Left lung (tissue), 10 donors: Measurements from ENCODE around the gene B4GALT1. TPM values are rescaled to one million over a fixed set of nuclear protein-coding genes. Genes with fewer than 3 reads are reported as not detected.
A peak's percentile ranks its signal among the peaks of the same experiment; 100 is the strongest.

Experiments used
- ATAC-seq: fragments of 200-7000 bp; cut with Tn5 transposase; one replicate; pipeline ENCODE4 v1.9.1; 2020; ENCODE audit warnings: moderate library complexity
- DNase-seq, 4 donors: peaks; one replicate each; pipeline ENCODE4 v3.0.0-alpha.2; 2013 to 2020
- H3K27ac ChIP-seq, 2 donors: fragments of 200-600 bp; sonication (generic) in 1 of 2; one replicate each; pipeline versions ENCODE4 v1.5.0 to v1.8.0; 2020 to 2021
- H3K27me3 ChIP-seq, 2 donors: fragments of 200-600 bp; sonication (generic) in 1 of 2; one replicate each; pipeline versions ENCODE4 v1.5.0 to v1.8.0; 2020 to 2021
- H3K36me3 ChIP-seq, 2 donors: fragments of 200-600 bp; sonication (generic) in 1 of 2; one replicate each; pipeline versions ENCODE4 v1.5.0 to v1.8.0; 2020 to 2021
- H3K4me1 ChIP-seq, 2 donors: fragments of 200-600 bp; one replicate each; pipeline ENCODE4 v1.8.0; 2021
- H3K4me3 ChIP-seq, 2 donors: fragments of 200-600 bp; sonication (generic) in 1 of 2; one replicate each; pipeline versions ENCODE4 v1.5.0 to v1.8.0; 2020 to 2021; ENCODE audit warnings: mild to moderate bottlenecking in 1 of 2
- H3K9me3 ChIP-seq, 2 donors: fragments of 200-600 bp; sonication (generic) in 1 of 2; one replicate each; pipeline versions ENCODE4 v1.5.0 to v1.8.0; 2020 to 2021
- intact Hi-C, 2 donors: fragments of 100-400 bp; cut with DNase I; formaldehyde crosslinking; loops; one replicate each; pipeline versions ENCODE4 v1.11.2 to v1.14.2; 2022
- polyA plus RNA-seq, 6 donors: library from polyadenylated mRNA; unstranded; fragments of 120-200 nt; gene quantifications; one replicate each; pipeline ENCODE4 v1.2.1, GENCODE V29; 2013; ENCODE audit not compliant: insufficient read length in 6 of 6
- total RNA-seq, 2 donors: library from RNA; stranded (reverse); fragmentation: NEBNext Ultra II Directional; extraction: Animal tissue kit (Norgen Biotek cat#: 25700); gene quantifications; one replicate each; pipeline ENCODE4 v1.2.1, GENCODE V29; 2021
- TF ChIP-seq, protein P1 (sequence below), 2 donors: fragments of 200-600 bp; sonication (generic) in 1 of 2; IDR thresholded peaks; one replicate each; pipeline versions ENCODE4 v1.5.0 to v1.8.0; 2021; ENCODE audit warnings: antibody characterized with exemption in 2 of 2
- donor health status: DM: no; HTN: yes; CAD: no.
- donor health status: DM: no; HTN: no; CAD: no.

The B4GALT1 gene
- total and polyA plus RNA-seq, 8 donors: 58.8 to 107 (median 76.0) TPM

DNA sequence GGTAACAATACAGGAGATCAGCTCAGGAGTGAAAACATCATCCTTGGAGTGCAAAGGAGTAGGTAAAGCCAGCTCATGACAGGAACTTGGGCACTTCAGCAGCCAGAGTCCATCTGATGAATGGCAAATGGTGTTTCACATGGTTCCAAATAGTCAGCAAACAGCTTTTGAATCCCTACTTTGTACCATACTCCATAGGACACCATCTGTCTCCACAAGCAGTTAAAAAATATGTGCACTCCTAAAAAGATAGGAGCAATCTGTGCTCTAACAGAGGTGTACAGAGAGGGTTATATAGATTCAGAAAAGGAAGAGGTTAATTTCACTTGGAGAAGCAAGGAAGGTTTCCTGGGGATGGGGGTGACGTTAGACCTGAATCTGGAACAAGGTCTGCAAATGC lies 21.6 kb upstream of the B4GALT1 start:
- TF ChIP-seq, protein P1, sequence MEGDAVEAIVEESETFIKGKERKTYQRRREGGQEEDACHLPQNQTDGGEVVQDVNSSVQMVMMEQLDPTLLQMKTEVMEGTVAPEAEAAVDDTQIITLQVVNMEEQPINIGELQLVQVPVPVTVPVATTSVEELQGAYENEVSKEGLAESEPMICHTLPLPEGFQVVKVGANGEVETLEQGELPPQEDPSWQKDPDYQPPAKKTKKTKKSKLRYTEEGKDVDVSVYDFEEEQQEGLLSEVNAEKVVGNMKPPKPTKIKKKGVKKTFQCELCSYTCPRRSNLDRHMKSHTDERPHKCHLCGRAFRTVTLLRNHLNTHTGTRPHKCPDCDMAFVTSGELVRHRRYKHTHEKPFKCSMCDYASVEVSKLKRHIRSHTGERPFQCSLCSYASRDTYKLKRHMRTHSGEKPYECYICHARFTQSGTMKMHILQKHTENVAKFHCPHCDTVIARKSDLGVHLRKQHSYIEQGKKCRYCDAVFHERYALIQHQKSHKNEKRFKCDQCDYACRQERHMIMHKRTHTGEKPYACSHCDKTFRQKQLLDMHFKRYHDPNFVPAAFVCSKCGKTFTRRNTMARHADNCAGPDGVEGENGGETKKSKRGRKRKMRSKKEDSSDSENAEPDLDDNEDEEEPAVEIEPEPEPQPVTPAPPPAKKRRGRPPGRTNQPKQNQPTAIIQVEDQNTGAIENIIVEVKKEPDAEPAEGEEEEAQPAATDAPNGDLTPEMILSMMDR (IDR thresholded peaks at IDR 0.05): no peak
- H3K36me3 ChIP-seq: no peaks in the 10 kb centered on the region

DNA sequence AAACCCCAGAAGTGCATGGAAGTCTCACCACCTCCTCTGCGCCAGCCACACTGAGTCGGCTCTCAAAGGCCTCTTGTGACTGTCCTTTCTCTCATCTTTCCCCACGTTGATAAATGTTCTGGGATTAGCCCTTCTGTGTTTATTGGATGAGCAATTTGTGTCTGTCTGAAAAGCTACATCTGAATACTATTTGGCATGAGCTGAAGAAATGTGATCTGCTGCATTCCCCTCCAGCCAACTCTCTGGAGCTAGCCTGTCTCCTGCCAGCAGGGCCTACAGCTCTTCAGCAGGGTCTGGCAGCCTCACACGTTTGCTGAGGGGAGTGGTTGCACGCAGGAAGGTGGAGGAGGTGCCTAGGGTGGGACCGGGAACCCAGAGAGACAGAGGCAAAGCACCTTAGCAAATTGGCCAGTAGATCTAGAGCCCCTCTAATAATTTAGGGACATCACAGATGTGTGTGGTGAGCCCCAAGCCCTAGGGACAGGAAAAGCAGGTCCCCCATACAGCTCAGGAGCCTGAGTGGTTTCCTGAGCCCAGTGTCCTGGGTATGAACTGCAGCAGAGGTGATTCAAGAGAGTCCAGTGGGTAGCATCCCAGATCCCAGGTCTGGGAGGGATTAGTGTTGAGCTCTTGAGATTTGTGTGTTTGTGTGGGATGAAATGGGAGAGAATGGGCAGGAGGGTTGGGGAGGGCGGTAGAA lies 20.5 kb upstream of the B4GALT1 start:
- Histone ChIP-seq H3K9me3 (no peaks in the 10 kb centered on the region), H3K27ac (no peak overlapping the region), H3K36me3 (no peaks in the 10 kb centered on the region), H3K27me3 (no peaks in the 10 kb centered on the region), H3K4me1 (peaks cover 0 to 22% of the 10 kb centered on the region in 2 donors), H3K4me3 (no peak overlapping the region)
- intact Hi-C loops: no loop called here
- TF ChIP-seq, protein P1 (IDR thresholded peaks at IDR 0.05): no peak
- ATAC-seq (peak; percentile 50), DNase-seq (peak in 2 of 4 donors; percentile 51 to 72)

More for the DNA sequence above, 21.6 kb upstream of the B4GALT1 start:
- no peak overlapping the region for H3K27ac ChIP-seq
- no peaks in the 10 kb centered on the region for H3K9me3 ChIP-seq
- intact Hi-C loops: no loop called here
- DNase-seq: no peak
- no peak for ATAC-seq
- H3K27me3 ChIP-seq: no peaks in the 10 kb centered on the region
- H3K4me1 ChIP-seq: peaks cover 0 to 22% of the 10 kb centered on the region in 2 donors
- H3K4me3 ChIP-seq: no peak overlapping the region

DNA sequence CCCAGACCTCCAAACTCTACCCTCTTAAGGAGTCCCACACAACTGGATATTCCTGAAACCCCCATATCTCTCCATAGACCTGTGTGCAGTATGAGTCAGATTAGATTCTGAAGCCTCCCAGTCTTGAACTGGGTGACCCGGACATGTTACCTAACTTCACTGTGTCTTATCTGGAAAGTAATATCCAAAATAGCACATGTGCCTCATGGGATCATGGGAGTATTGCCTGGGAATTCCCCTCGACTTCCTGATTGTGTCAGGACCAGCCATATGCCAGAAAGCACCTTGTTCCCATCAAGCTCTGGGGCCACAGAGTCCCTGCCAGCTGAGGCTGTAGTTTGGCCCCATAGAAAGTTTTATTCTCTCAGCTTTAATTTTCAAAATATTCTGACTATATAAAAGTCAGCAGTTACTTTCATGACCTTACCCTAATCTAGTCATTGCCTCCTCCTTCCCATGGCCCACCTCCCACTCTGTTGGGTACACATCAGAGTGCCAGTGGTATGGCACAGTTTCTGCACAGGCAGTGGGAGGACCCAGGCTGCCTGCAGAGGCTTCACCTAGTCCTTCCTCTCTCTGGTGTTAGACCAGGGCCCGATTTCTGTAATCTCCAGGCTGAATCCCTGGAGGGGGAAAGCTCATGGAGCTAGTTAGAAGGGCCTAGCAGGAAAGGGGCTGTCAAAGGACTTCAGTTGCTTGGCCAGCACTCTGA lies 19.5 kb upstream of the B4GALT1 start:
- TF ChIP-seq, protein P1 (IDR thresholded peaks at IDR 0.05): no peak
- H3K4me1 ChIP-seq: peaks cover 0 to 22% of the 10 kb centered on the region in 2 donors
- ATAC-seq: peak; percentile 43
- intact Hi-C loops: no loop called here
- no peak for DNase-seq
- H3K36me3 ChIP-seq: no peaks in the 10 kb centered on the region
- H3K4me3 ChIP-seq: no peak overlapping the region
- no peaks in the 10 kb centered on the region for H3K9me3 ChIP-seq
- H3K27me3 ChIP-seq: no peaks in the 10 kb centered on the region
- no peak overlapping the region for H3K27ac ChIP-seq

DNA sequence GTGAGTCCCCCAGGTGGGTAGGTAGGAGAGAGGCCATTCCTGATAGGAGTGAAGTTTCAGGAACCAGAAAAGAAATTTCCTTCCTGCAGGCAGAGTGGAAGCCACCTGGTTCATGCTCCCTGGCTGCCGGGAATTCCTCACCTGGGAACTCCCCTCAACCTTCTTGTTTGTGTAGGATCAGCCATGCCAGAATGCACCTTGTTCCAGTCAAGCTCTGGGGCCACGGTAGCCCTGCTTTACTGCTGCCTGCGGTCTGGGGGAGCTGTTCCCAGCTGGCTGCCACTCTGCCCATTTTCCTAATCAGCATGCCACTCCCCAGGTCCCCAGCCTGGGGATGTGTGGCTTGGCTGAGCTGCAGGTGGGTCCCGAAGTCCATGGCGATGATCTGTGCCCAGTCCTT lies 18.7 kb upstream of the B4GALT1 start:
- DNase-seq: no peak
- peak; percentile 13 for ATAC-seq
- H3K27ac ChIP-seq: no peak overlapping the region
- H3K36me3 ChIP-seq: no peaks in the 10 kb centered on the region
- no peaks in the 10 kb centered on the region for H3K27me3 ChIP-seq
- H3K4me3 ChIP-seq: no peak overlapping the region
- TF ChIP-seq, protein P1 (IDR thresholded peaks at IDR 0.05): no peak
- intact Hi-C loops: no loop called here
- no peaks in the 10 kb centered on the region for H3K9me3 ChIP-seq
- peaks cover 0 to 22% of the 10 kb centered on the region in 2 donors for H3K4me1 ChIP-seq

DNA sequence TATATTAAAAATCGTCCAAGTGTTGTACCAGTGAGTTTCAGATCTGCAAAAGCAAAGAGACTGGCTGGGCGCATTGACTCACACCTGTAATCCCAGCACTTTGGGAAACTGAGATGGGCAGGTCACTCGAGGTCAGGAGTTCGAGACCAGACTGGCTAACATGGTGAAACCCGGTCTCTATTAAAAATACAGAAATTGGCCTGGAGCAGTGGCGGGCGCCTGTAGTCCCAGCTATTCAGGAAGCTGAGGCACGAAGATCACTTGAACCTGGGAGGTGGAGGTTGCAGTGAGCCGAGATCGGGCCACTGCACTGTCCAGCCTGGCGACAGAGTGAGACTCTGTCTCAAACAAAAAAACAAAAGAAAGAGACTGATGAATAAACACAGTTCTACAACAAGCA lies 18.3 kb upstream of the B4GALT1 start:
- H3K27ac ChIP-seq: no peak overlapping the region
- ATAC-seq (no peak), DNase-seq (no peak)
- peaks cover 0 to 22% of the 10 kb centered on the region in 2 donors for H3K4me1 ChIP-seq
- H3K27me3 ChIP-seq: no peaks in the 10 kb centered on the region
- intact Hi-C loops: no loop called here
- TF ChIP-seq, protein P1 (IDR thresholded peaks at IDR 0.05): no peak
- H3K36me3 ChIP-seq: no peaks in the 10 kb centered on the region
- no peak overlapping the region for H3K4me3 ChIP-seq
- H3K9me3 ChIP-seq: no peaks in the 10 kb centered on the region
